NCI-H1105 treated with DMSO at 0.1 percent for 48 hours (cell line): ENCODE data around the gene SHISAL1.

Experiments used
- DNase-seq: peaks from one replicate; lab custom pipeline; 2025; lab: John Stamatoyannopoulos, UW

The SHISAL1 gene

DNA sequence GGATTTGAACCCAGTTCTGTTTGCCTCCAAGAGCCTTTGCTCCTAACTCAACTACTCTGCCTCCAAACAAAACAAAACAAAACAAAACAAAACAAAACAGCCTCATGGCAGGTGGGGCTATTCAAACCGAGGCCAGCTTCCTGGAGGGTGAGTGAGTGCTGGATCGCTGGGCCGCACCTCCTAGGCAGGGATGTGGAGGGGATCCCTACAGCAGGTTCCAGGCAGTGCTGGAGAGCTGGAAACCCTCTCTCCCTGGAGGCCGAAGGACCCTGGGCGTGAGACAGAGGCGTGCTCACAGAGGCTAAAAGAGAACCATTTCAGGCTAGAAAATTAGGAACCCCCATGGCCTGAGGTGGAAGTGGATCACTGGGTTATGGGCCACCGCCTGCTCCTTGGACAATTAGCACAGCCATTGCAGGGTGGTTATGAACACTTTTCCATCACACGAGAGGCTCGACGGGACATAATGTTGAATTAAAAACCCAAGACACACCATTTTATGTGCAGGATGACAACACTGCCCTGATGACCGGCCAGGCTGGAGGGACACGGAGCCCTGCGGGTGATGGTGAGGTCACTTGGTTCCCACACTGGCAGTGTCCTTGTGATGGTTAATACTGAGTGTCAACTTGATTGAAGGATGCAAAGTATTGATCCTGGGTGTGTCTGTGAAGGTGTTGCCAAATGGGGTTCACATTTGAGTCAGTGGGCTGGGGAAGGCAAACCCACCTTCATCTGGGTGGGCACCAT, 35.2 kb downstream of the SHISAL1 start:
- DNase-seq = no peak

DNA sequence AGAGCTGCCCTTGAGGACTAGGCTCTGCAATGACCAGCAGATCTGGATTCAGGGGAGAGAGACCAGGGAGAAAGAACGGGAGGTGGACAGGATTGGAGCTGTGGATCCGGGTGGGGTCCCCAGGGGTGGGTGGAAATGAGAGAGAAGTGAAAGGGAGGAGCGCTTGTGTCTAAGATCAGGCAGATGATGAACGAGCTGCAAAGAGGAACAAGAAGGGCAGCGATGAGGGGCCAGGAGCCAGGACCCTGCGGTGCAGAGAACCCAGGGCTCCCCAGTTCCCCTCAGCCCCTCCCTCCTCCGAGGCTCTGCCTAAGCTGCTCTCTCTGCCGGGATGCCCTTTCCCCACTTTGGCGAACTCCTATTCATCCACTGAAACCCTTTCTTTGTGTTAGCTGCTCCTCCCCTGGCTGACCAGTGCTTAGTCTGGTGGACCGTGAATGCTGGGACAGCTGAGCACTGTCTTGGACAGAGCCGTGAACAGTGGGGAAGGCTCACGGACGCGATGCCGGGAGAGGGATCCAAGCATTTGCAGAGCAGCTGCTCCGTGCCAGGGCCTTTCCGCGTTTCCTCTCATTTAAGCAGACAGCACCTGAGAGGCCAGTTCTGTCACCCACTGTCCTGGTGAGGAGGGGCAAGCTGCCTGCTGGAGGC, 35.9 kb downstream of the SHISAL1 start:
- DNase-seq = no peak

DNA sequence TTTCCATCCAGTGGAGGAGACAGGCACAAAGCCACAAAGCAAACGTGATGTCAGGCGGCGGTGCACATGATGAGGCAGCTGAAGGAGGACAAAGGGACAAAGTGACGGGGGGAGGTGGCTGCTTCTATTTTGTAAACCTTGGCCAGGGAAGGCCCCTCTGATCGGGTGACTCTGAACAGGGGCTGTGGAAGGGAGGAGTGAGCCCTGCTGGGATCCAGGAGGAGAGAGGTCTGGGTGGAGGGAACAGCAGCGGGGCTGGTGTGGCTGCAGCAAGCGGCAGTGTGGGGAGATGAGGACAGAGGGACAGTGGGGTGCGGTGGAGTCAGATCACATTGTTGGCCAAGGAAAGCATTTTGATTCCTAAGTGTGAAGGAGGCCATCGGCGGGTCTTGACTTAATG, 36.7 kb downstream of the SHISAL1 start:
- DNase-seq = no peak

DNA sequence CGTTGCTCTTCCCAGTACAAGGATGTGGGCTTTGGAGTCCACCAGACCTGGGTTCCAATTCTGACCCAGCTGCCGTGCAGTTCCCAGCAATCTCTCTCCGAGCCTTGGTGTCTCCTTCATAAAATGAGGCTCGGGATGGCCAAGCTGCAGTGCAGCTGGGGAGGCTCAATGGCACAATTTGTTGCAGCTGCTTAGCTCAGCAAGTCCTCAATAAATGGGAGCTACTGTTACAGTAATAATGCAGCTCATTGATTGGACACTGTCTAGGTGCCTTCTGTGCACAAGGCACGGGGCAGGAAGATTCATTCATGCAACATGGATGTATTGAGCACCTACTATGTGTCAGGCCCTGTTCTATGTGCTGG, 37.1 kb downstream of the SHISAL1 start:
- no peak for DNase-seq

DNA sequence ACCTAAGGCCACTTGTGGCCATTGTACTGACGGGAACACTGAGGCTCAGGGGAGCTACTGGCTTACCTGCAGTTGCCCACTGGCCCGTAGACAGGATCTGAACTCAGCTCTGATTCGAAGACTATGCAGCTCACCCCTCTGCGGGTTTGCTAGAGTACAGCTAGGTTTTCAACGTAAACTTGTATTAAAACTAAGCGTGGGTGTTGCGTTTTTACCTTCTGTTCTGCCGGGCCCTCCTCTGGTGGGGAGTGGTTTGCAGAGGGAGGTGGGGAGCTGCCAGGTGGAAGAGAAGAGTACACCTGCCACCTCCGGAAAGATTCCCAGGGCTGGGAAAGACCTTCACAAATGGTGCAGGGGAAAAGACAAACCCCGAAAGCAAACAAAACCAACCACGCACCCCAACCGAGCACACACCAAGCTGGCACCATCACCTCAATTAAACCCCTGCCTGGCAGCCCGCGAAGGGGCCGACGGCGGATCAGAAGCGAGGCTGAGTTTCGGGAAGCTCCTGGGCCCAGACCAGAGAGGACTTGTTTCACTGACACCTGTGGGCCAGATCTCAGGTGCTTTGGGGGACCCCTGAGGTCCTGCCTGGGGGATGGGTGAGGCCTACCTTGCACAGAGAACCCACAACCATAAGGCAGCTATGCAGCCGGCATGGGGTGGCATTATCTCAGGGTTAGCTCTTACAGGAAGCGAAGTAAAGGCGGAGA, 37.7 kb downstream of the SHISAL1 start:
- no peak for DNase-seq

DNA sequence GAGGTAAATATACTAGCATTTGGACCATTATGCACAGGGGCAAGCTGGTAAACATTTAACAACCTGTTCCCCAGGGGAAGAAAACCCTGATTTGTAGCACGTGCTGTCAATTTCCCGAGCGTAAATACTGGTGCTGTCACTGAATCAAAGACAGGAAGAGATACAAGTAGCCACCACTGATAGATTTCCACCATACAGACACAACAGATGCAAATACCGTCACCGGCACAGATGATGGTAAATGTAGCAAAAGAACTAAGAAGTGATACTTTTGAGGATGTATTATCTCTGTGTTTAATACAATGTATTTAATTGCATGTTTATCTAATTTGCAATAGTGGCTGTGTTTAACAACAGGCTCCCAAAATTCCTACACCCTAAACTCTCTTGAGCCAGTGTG, 39.6 kb downstream of the SHISAL1 start:
- no peak for DNase-seq

DNA sequence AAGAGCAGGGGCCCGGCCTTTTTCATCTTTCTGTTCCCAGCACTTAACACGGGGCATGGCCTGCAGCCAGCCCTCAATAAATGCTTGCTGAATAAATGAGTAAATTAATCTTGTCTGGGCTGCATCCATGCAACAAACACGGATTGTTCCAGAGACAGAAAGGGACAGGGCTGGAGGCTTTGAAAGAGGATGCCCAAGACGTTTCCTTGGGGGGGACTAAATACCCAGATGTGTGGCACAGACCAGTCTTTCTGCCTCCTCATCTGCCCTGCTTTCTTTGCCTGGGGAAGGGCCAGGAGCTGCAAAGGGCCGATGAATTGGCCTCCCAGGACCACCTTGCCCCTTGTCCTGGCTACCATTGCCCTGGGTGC, 40.4 kb downstream of the SHISAL1 start:
- DNase-seq = no peak

DNA sequence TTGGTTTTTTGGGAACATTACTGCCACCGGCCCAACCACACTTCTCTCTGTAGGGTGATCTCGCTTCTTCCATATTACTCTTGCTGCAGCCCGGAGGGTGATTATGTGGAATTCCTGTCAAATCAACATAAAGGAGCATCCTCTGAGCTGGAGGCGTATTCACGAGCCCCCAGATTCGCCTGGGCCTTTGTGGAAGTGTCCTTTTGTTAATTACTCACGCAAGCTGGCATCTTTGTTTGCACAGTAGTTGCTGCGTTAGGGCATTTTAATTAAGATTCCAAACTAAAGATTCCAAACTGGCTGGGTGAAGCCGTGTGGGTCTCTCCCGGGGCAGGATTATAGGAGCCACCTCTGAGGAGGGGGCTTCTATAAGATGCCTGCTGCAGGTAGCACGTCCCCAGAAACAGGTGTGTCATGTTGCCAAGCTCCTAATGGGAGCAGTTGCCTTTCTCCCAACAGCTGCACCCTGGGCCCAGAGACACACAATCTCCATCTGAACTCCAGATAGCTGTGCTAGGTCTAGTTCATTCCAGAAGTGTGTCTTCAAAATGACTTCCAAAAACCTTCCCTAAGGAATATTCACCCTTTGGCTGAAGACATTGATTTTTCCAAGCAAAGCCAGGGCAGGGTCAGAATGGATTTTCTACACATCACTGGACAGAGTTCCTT, 40.9 kb downstream of the SHISAL1 start:
- DNase-seq = no peak

DNA sequence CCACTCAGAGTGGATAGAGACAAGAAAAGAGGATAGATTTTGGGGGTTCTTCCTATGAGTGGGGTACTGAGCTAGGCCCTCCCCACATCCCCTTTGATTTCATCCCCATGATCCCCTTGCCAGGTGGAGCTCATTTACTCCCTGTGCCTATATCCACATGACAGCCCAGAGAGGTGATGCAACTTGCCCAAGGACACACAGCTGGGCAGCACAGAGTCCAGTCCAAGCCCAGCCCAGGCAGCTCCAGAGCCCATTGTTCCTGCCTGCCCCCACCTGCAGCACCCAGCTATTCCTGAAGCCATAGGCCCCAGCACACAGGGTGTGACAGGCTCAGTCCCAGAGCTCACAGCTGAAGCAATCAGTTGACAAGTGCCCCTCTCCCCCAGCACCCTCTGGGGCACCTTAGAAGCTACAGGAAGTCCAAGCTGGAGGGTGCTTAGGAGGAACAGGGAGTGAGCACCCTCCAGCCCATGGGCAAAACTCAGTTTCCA, 41.7 kb downstream of the SHISAL1 start:
- no peak for DNase-seq

DNA sequence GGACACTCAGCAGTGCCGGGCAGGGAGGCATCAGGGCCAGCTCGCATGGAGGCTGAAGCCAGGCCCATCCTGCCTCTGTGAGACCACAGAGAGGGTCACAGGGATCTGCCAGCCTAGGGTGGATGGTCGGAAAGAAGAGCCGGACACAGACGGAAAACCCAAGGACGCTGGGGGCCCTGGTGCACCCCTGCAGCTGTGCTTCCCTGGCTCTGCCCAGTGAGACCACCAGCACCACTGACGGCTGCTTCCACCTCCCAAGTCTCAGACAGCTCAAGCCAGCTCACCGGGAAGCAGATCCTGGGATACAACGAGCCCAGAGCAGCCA, 42.2 kb downstream of the SHISAL1 start:
- no peak for DNase-seq

DNA sequence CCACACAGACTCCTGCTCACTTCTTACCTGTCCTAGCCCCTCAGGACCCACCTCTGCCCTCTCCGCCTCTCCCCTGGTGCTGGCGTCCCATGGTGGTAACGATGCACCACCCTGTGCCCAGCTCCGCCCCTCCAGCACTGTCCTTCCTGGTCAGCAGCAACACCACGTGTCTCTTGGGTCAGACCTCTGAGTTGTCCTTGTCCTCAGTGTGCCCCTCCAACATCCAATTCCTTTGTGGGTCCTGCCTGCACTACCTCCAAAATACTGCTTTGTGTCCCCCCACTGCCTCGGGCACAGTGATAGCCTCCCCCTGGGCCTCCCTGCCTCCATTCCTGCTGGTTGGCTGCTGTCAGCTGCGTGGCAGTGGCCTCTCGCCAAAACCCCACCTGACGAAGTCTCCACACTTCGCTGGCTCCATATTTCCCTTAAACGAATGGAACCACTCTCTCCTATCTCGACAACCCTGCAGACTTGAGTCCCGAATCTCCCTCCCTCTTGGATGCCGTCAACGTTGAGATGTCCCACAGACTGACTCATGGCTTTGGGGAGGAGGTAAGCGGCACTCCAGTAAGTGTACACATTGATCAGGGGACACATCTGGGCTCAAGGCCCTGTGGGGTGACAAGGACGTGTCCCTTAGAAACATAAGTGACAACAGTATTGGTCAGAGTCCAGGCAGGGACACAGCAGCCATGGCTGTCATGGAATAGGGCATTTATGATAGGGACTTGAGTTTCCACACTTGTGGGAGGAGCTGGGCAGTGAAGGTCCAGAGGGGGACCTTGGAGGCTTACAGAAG, 42.8 kb downstream of the SHISAL1 start:
- no peak for DNase-seq

DNA sequence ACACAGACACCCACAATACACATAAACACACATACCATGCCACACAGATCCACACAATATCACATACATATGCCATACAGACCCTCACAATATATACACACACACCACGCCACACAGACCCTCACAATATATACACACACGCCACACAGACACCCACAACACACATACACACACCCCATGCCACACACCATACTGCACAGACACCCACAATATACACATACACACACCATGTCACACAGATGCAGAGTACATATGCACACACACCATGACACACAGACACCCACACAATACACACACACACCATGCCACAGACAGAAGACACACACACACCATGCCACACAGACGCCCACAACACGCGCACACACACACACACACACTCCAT, 43.6 kb downstream of the SHISAL1 start:
- DNase-seq = no peak

DNA sequence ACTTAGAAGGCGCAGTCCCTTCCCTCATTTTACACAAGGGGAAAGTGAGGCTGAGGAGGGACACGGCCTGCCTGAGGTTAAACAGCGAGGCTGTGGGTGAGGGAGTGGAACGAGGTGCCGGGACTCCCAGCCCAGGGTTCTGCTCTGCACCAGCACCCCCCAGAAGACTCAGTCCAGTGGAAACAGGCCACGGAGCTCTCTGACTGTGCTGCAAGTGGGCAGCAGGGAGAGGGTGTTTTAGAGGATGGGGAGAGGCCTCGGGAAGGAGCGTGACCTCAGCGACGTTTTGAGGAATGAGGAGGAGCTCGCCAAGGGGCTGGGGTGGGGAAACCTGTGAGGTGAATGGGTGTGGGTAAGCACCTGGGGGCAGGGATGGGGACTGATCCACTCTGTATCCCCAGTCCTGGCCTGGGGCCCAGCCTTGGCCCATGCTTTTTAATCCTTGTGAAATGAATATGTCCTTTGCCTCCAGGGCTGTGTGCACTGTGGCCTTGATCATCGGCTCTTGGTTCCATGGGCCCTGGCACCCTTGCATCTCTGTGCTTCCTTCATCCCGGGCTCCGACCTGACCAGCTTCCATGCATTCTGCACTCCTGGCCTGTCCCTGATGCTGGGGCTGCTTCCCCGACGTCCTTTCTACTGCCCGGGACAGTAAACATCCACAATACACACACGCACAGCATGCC, 44.2 kb downstream of the SHISAL1 start:
- DNase-seq = no peak

DNA sequence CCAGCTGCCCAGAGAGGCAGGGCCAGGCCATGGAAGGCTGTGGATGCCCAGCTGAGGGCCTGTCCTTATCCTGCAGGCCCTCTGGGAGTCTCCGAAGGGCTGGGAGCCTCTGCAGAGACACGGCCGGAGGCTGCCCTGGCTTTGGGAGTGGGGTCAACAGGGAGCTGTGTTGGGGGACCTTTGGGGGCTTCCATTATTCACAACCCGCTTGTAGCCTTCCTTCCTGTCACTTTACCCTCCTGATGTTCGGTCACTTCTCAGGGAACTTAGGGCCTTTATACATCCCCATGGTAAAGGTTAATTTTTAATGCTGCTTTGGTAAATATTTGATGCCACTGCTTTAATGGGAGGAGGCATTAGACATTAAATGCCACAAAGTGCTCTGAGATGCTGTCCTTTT, 44.9 kb downstream of the SHISAL1 start:
- DNase-seq = no peak

DNA sequence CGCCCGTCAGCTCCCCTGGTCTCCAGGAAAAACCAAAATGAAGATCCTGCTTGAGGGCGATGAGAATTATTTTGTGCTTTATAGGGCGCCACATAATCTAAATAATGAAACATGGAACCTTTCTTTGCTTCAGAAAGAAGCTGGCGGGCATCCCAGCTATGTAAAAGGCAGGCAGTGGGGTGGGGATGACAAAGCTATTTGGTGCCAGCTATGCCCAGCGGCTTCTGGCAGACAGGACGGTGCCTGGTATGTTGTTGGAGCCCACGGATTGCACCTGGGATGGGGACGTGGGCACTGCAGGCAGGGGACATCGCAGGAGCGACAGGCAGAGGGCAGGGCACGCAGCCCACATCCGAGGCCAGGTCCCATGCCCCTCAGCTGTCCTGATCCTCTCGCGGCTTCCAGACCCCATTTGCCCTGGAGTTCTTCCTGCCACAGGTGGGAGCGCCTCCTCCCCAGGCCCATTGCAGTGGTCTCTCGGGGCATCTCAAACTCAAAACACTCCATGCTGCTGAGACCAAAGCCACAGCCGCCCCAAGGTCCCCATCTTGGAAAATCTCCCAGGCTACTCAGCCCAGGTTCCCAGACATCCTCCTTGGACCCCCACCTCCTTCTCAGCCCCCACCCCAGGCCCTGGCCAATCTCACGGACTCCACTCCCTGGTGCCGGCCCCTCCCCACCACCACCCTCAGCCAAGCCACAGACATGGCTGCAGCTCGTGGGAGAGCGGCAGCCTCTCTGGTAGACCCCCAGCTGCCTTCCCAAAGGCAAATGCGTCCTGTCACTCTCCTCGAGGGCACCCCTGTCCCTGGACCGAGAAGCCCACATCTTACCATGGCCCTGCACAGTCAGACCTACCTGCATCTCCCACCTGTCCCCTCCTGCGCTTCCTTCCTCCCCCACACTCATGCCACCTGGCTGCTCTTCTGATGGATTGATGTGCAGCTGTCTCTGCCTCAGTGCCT, 45.7 kb downstream of the SHISAL1 start:
- no peak for DNase-seq

DNA sequence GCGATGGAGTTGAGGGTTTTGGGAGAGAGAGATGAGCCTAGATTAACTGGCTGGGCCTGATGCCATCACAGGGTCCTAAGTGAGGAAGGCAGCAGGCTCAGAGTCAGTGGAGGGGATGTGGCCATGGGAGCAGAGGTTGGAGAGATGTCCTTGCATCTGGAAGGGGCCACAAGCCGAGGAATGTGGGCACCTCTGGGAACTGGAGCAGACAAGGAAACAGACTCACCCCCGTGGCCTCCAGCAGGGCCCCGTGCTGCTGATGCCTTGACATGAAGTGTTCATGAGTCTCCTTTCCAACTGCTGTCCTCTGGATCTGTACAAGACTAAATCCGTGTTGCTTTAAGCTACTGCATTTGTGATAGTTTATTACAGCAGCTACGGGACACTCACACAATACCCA, 49.2 kb downstream of the SHISAL1 start:
- no peak for DNase-seq

DNA sequence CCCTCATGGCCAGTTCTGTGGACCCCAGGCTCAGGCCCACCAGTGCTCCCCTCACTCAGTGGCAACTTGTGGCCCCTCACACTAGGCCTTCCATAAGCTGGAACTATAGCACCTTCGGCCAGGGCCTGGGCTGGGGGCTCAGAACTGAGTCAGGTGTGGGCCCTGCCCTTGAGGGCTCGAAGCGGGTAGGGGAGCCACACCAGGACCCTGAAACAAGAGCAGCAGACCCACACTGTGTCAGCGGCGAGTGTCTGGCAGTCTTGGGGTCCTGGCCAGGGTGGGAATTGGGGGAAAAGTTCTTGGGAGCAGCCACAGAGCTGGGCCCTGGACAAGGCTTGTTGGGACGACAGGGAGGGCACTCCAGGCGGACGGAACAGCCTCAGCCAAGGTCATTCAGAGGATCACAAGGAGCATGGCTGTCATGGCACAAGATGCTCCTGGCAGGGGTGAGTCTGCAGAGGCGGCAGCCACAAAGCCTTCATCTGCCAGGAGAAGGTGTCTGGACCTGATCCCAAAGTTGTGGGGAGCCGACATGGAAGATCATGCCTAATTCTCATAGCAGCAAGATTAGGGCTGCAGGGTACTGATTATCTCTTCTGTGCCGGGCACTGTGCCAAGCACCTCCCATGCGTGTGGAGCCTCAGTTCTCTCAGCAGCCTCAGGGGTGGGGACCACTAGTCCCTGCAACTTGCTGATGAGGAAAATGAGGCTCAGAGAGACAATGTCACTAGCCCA, 50.7 kb downstream of the SHISAL1 start:
- peak; percentile 59 for DNase-seq

DNA sequence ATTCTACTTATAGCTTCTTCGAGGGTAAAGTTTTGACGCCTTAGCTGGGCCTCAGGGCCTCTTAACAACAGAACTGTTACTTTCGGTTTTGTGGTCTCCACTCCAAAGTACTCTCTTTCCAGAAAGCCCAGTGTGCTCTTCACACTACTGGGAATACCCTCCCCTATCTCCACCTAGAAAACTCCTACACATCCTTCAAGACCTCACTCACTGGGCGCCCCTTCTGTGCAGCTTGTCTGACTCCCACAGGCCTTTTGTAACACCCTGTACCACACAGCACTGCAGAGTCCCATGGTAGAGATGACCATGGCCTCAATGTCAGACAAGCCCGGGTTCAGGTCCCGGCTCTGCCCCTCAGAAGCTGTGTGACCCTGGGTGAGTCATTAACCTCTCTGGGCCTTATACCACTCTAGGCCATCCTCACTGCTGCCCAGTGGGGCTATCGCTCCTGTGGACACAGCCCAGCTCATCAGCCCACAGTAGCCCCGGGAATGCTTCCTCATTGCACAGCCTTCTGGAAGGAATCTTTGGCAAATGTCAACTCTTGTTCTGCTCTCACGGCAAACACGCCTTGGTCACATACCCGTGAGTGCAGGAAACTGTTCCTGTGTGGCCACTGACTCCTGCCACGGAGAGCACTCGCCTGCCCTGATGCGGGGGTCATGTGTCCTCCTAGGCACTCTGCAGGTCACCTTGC, 51.4 kb downstream of the SHISAL1 start:
- no peak for DNase-seq
